Hepatic stellate cell (primary cell): ENCODE results near the gene SLC35F3.

ENCODE experiments used
- DNase-seq: peaks from one replicate; pipeline ENCODE4 v3.0.0; 2011; ENCODE audit warnings: low spot score

The SLC35F3 gene

GRCh38 chr1:233912447-233912846 is 8.0 kb downstream of the SLC35F3 start:
- no peak for DNase-seq

- no peak for DNase-seq
Measured at GRCh38 chr1:233912909-233913308, 8.4 kb downstream of the SLC35F3 start.

GRCh38 chr1:233916706-233917105 is 12.2 kb downstream of the SLC35F3 start:
- DNase-seq, result no peak

GRCh38 chr1:233919786-233920185 is 15.3 kb downstream of the SLC35F3 start:
- DNase-seq, result no peak

GRCh38 chr1:233928123-233928522 is 23.6 kb downstream of the SLC35F3 start:
- no peak for DNase-seq

- no peak for DNase-seq
Measured at GRCh38 chr1:233933339-233933738, 28.9 kb downstream of the SLC35F3 start.

- no peak for DNase-seq
Measured at GRCh38 chr1:233935297-233935868, 30.9 kb downstream of the SLC35F3 start.

GRCh38 chr1:233936422-233936821 is 31.9 kb downstream of the SLC35F3 start:
- no peak for DNase-seq

GRCh38 chr1:233936842-233937241 is 32.4 kb downstream of the SLC35F3 start:
- DNase-seq, result no peak

GRCh38 chr1:233938476-233938875 is 34.0 kb downstream of the SLC35F3 start:
- DNase-seq, result no peak

GRCh38 chr1:233939451-233939850 is 35.0 kb downstream of the SLC35F3 start:
- no peak for DNase-seq

GRCh38 chr1:233940908-233941307 is 36.4 kb downstream of the SLC35F3 start:
- no peak for DNase-seq

- DNase-seq, result no peak
Measured at GRCh38 chr1:233944601-233945000, 40.1 kb downstream of the SLC35F3 start.

- no peak for DNase-seq
Measured at GRCh38 chr1:233945573-233945972, 41.1 kb downstream of the SLC35F3 start.

- DNase-seq, result no peak
Measured at GRCh38 chr1:233945979-233946378, 41.5 kb downstream of the SLC35F3 start.

- DNase-seq, result no peak
Measured at GRCh38 chr1:233946724-233947123, 42.2 kb downstream of the SLC35F3 start.

GRCh38 chr1:233951804-233952203 is 47.3 kb downstream of the SLC35F3 start:
- DNase-seq, result no peak

- no peak for DNase-seq
Measured at GRCh38 chr1:233957691-233958090, 53.2 kb downstream of the SLC35F3 start.

- DNase-seq, result no peak
Measured at GRCh38 chr1:233959102-233959501, 54.6 kb downstream of the SLC35F3 start.

- DNase-seq, result no peak
Measured at GRCh38 chr1:233959971-233960370, 55.5 kb downstream of the SLC35F3 start.

- DNase-seq, result no peak
Measured at GRCh38 chr1:233960386-233960785, 55.9 kb downstream of the SLC35F3 start.

- no peak for DNase-seq
Measured at GRCh38 chr1:233962878-233963277, 58.4 kb downstream of the SLC35F3 start.

- DNase-seq, result no peak
Measured at GRCh38 chr1:233965856-233966255, 61.4 kb downstream of the SLC35F3 start.

- DNase-seq, result no peak
Measured at GRCh38 chr1:233971753-233972152, 67.3 kb downstream of the SLC35F3 start.

- DNase-seq, result no peak
Measured at GRCh38 chr1:233972563-233972950, 68.1 kb downstream of the SLC35F3 start.
